ENCODE results near the gene G3BP1.

GRCh38 chr5:151739395-151739794, 32.4 kb upstream of the G3BP1 start:
- TF ChIP-seq EZH2 (IDR thresholded peaks at IDR 0.05; ENCODE audit: borderline replicate concordance, insufficient read depth, low read length, poor library complexity, severe bottlenecking) (no peak), CTCF (IDR thresholded peaks at IDR 0.05; ENCODE audit: poor library complexity, severe bottlenecking) (no peak), EP300 (conservative IDR thresholded peaks at IDR 0.05; ENCODE audit: poor library complexity, severe bottlenecking) (no peak), REST (IDR thresholded peaks at IDR 0.05; ENCODE audit: borderline replicate concordance) (no peak), RAD21 (conservative IDR thresholded peaks at IDR 0.05) (no peak), TAF1 (IDR thresholded peaks at IDR 0.05; ENCODE audit: low read depth) (no peak), MXI1 (conservative IDR thresholded peaks at IDR 0.05; ENCODE audit: poor library complexity, severe bottlenecking) (no peak)

All from neural cell (in vitro differentiated cells).